Measurements from ENCODE around the gene DHX16. TPM values are rescaled to one million over a fixed set of nuclear protein-coding genes. Genes with fewer than 3 reads are reported as not detected.

Gene DHX16
- total and polyA plus RNA-seq, 9 of the 15 experiments (the other 6 are each of a cell fraction or from before 2014, with no cell fraction given): 14.6 to 66.1 (median 47.5) TPM

GRCh38 chr6:30717129-30717844 lies 44.5 kb upstream of the DHX16 start, which contains the start of gene MDC1 (continued):
- peak; percentile 92; the same call in 1 of the 2 replicates for TF ChIP-seq RNF2 (IDR thresholded peaks at IDR 0.05)
- TF ChIP-seq CGGBP1 (CRISPR knock-in tag; IDR thresholded peaks at IDR 0.05): 0 out of 2 replicates have a peak, but pooled peaks have one; percentile 4
- TF ChIP-seq ZNF282 (CRISPR knock-in tag; IDR thresholded peaks at IDR 0.05): no peak
- TF ChIP-seq FOXJ2 (tag; IDR thresholded peaks at IDR 0.05): peak; percentile 88
- TF ChIP-seq NFRKB (IDR thresholded peaks at IDR 0.05; ENCODE audit: low read depth): peak; percentile 99
- no peak for TF ChIP-seq HIVEP1 (CRISPR knock-in tag; IDR thresholded peaks at IDR 0.05)
- TF ChIP-seq EWSR1 (IDR thresholded peaks at IDR 0.05; ENCODE audit: borderline replicate concordance, low read depth, partially characterized antibody): no peak
- TF ChIP-seq MTF1 (CRISPR knock-in tag; IDR thresholded peaks at IDR 0.05; ENCODE audit: borderline replicate concordance): no peak
- peak; percentile 91; the same call in 1 of the 2 replicates for TF ChIP-seq CTBP1 (IDR thresholded peaks at IDR 0.05; ENCODE audit: borderline replicate concordance)
- no peak for TF ChIP-seq HNRNPK (IDR thresholded peaks at IDR 0.05; ENCODE audit: low read depth, low read length, poor library complexity, severe bottlenecking)
- no peak for TF ChIP-seq RBM17 (IDR thresholded peaks at IDR 0.05; ENCODE audit: borderline replicate concordance, low read depth, low read length)
- TF ChIP-seq TEAD1 (CRISPR knock-in tag; IDR thresholded peaks at IDR 0.05): peak; percentile 69 to 95; a peak in 3 of 4 replicates
- no peak for TF ChIP-seq SAFB2 (IDR thresholded peaks at IDR 0.05; ENCODE audit: borderline replicate concordance, low read depth, low read length, severe bottlenecking)
- no peak for TF ChIP-seq SRSF1 (IDR thresholded peaks at IDR 0.05; ENCODE audit: low read depth, low read length)
- peak; percentile 99 for TF ChIP-seq MAFG (tag; conservative IDR thresholded peaks at IDR 0.05)
- peak; percentile 100 for TF ChIP-seq EP400 (IDR thresholded peaks at IDR 0.05)
- peak; percentile 83 for TF ChIP-seq NEUROD1 (IDR thresholded peaks at IDR 0.05; ENCODE audit: borderline replicate concordance, low read depth, low read length, partially characterized antibody)
- TF ChIP-seq NFIC (IDR thresholded peaks at IDR 0.05): peak; percentile 55
- TF ChIP-seq ELF1 (tag; IDR thresholded peaks at IDR 0.05): no peak
- TF ChIP-seq ZNF655 (CRISPR knock-in tag; IDR thresholded peaks at IDR 0.05): no peak
- peak; percentile 73 for TF ChIP-seq HDAC3 (IDR thresholded peaks at IDR 0.05; ENCODE audit: borderline replicate concordance, partially characterized antibody)
- peak in 1 of 2 experiments; percentile 93; a peak in 2 of 4 replicates for TF ChIP-seq BCLAF1 (IDR thresholded peaks at IDR 0.05; ENCODE audit: borderline replicate concordance in 1 of 2, control insufficient read depth in 1 of 2, low read depth in 2 of 2, low read length in 1 of 2)
- TF ChIP-seq CHD2 (IDR thresholded peaks at IDR 0.05; ENCODE audit: low read depth, low read length): peak; percentile 83
- TF ChIP-seq TAF15 (IDR thresholded peaks at IDR 0.05; ENCODE audit: low read depth, low read length): no peak
- TF ChIP-seq C11orf30 (IDR thresholded peaks at IDR 0.05; ENCODE audit: low read depth): peak; percentile 100

Measured in K562 (cell line).